AG08396 (cell line): ENCODE results near the gene JPH3.

Experiments
- DNase-seq: peaks from one replicate; pipeline ENCODE4 v3.0.0; 2012; ENCODE audit warnings: low spot score, mixed read lengths

The JPH3 gene

GRCh38 chr16:87741700-87742415 lies 139.6 kb downstream of the JPH3 start:
- DNase-seq = no peak

DNA sequence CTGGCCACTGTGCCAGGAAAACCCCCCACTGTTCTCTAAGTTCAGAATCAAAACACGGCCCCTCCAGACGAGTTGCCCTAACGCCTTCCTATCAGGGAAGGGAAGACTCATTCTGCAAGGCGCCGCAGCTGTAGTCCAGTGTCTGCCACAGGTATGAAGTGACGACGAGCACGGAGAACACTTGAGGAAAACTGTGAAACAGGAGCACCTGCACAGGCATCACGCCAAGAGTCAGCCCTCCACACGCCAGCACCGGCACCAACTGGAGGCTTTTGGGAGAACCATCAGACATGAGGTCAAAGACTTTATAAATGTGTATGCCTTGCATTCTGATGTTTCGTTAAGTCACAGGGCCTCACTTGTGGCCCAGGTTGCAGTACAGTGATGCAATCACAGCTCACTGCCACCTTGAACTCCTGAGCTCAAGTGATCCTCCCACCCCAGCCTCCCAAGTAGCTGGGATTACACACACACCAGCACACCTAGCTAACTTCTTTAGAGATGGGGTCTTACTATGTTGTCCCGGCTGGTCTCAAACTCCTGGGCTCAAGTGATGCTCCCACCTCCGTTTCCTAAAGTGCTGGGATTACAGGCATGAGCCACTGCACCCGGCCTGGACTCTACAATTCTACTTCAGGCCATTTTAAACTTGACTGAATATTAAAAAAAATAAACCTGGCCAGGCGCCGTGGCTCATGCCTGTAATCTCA lies 140.6 kb downstream of the JPH3 start:
- no peak for DNase-seq

- no peak for DNase-seq
Measured at GRCh38 chr16:87744750-87745514, 142.6 kb downstream of the JPH3 start.

DNA sequence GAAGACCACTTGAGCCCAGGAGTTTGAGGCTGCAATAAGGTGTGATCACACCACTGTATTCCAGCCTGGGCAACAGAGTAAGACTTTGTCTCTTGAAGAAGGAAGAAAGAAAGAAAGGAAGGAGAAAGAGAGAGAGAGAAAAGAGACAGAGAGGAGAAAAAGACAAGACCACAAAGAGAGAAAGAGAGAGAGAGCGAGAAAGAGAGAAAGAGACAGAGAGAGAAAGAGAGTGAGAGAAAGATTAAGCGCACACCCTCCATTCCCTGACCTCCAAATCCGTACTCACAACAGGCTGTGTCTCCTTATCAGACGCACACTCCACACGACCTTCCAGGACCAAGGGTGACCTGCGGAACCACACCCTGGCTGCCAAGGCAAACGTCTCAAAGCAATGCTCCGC lies 143.9 kb downstream of the JPH3 start:
- DNase-seq = no peak
